ENCODE results near the gene MTCH2. TPM values are rescaled to one million over a fixed set of nuclear protein-coding genes. Genes with fewer than 3 reads are reported as not detected.
A peak's percentile ranks its signal among the peaks of the same experiment; 100 is the strongest.
"Not testable (repeated sequence)": the region's sequence is repeated elsewhere in the genome, so short reads cannot be mapped to it uniquely, and the experiment has no call there.

Gene MTCH2
- 100 to 1,000 TPM in 1 of 2 donors, 10 to 100 TPM in 1; 91.2 to 173 TPM for total RNA-seq

- Mint-ChIP-seq H3K4me3 (peak within 1 kb of the TSS; percentile 92), H3K27ac (peak within 1 kb of the TSS; percentile 94), H3K27me3 (no peaks in the 10 kb centered on the region), H3K4me1 (peaks cover 3% of the 10 kb centered on the region), H3K9me3 (no peaks in the 10 kb centered on the region), H3K36me3 (ENCODE audit: low read depth) (peaks cover 42% of the 10 kb centered on the region)
- peak; percentile 89 for ATAC-seq (replicated peaks)
Observed at GRCh38 chr11:47642099-47642855, at the start of gene MTCH2. Gene MTCH2 (minus strand): TSS chr11:47642559. CDS start chr11:47642465, 94 bp downstream.

GRCh38 chr11:47691979-47692378 lies 49.6 kb upstream of the MTCH2 start:
- no peaks in the 10 kb centered on the region for H3K9me3 Mint-ChIP-seq
- no peak for ATAC-seq (replicated peaks)

GRCh38 chr11:47689480-47689879 lies 47.1 kb upstream of the MTCH2 start:
- Mint-ChIP-seq H3K4me3 (no peak overlapping the region), H3K9me3 (no peaks in the 10 kb centered on the region), H3K27me3 (no peaks in the 10 kb centered on the region), H3K27ac (no peak overlapping the region), H3K4me1 (no peaks in the 10 kb centered on the region), H3K36me3 (ENCODE audit: low read depth) (no peaks in the 10 kb centered on the region)
- no peak for ATAC-seq (replicated peaks)

More at GRCh38 chr11:47691979-47692378, 49.6 kb upstream of the MTCH2 start:
- no peak overlapping the region for H3K27ac Mint-ChIP-seq
- H3K4me1 Mint-ChIP-seq = no peaks in the 10 kb centered on the region
- H3K4me3 Mint-ChIP-seq = no peak overlapping the region
- H3K36me3 Mint-ChIP-seq (ENCODE audit: low read depth) = no peaks in the 10 kb centered on the region
- no peaks in the 10 kb centered on the region for H3K27me3 Mint-ChIP-seq

GRCh38 chr11:47688991-47689390 lies 46.6 kb upstream of the MTCH2 start:
- no peak for ATAC-seq (replicated peaks)
- no peak overlapping the region for H3K4me3 Mint-ChIP-seq
- H3K27me3 Mint-ChIP-seq = no peaks in the 10 kb centered on the region
- H3K9me3 Mint-ChIP-seq = no peaks in the 10 kb centered on the region
- no peaks in the 10 kb centered on the region for H3K4me1 Mint-ChIP-seq
- H3K27ac Mint-ChIP-seq = no peak overlapping the region
- H3K36me3 Mint-ChIP-seq (ENCODE audit: low read depth) = no peaks in the 10 kb centered on the region

GRCh38 chr11:47688111-47688510 lies 45.8 kb upstream of the MTCH2 start:
- Mint-ChIP-seq H3K36me3 (ENCODE audit: low read depth) (no peaks in the 10 kb centered on the region), H3K27me3 (no peaks in the 10 kb centered on the region), H3K4me1 (no peaks in the 10 kb centered on the region), H3K9me3 (no peaks in the 10 kb centered on the region), H3K4me3 (no peak overlapping the region), H3K27ac (no peak overlapping the region)
- no peak for ATAC-seq (replicated peaks)

- H3K36me3 Mint-ChIP-seq (ENCODE audit: low read depth); H3K4me3 Mint-ChIP-seq; H3K4me1 Mint-ChIP-seq; H3K27ac Mint-ChIP-seq; H3K9me3 Mint-ChIP-seq; H3K27me3 Mint-ChIP-seq; ATAC-seq (replicated peaks): not testable (repeated sequence)
Observed at GRCh38 chr11:47686704-47687103, 44.3 kb upstream of the MTCH2 start.

GRCh38 chr11:47686151-47686550 lies 43.8 kb upstream of the MTCH2 start:
- no peaks in the 10 kb centered on the region for H3K9me3 Mint-ChIP-seq
- no peaks in the 10 kb centered on the region for H3K36me3 Mint-ChIP-seq (ENCODE audit: low read depth)
- H3K4me3 Mint-ChIP-seq = no peak overlapping the region
- no peaks in the 10 kb centered on the region for H3K27me3 Mint-ChIP-seq
- ATAC-seq (replicated peaks) = no peak
- H3K4me1 Mint-ChIP-seq = no peaks in the 10 kb centered on the region
- no peak overlapping the region for H3K27ac Mint-ChIP-seq

GRCh38 chr11:47675851-47676250 lies 33.5 kb upstream of the MTCH2 start:
- Mint-ChIP-seq H3K9me3 (no peaks in the 10 kb centered on the region), H3K27ac (no peak overlapping the region), H3K4me1 (no peaks in the 10 kb centered on the region), H3K27me3 (no peaks in the 10 kb centered on the region), H3K4me3 (no peak overlapping the region), H3K36me3 (ENCODE audit: low read depth) (no peaks in the 10 kb centered on the region)
- no peak for ATAC-seq (replicated peaks)

- no peaks in the 10 kb centered on the region for H3K9me3 Mint-ChIP-seq
- no peak overlapping the region for H3K4me3 Mint-ChIP-seq
- ATAC-seq (replicated peaks) = no peak
Observed at GRCh38 chr11:47672283-47672730, 29.9 kb upstream of the MTCH2 start.

GRCh38 chr11:47669856-47670255 lies 27.5 kb upstream of the MTCH2 start:
- no peak for ATAC-seq (replicated peaks)
- no peak overlapping the region for H3K4me3 Mint-ChIP-seq
- no peaks in the 10 kb centered on the region for H3K36me3 Mint-ChIP-seq (ENCODE audit: low read depth)
- no peaks in the 10 kb centered on the region for H3K4me1 Mint-ChIP-seq
- H3K27ac Mint-ChIP-seq = no peak overlapping the region
- H3K9me3 Mint-ChIP-seq = no peaks in the 10 kb centered on the region
- H3K27me3 Mint-ChIP-seq = no peaks in the 10 kb centered on the region

More at GRCh38 chr11:47672283-47672730, 29.9 kb upstream of the MTCH2 start:
- H3K4me1 Mint-ChIP-seq = no peaks in the 10 kb centered on the region
- no peak overlapping the region for H3K27ac Mint-ChIP-seq
- H3K27me3 Mint-ChIP-seq = no peaks in the 10 kb centered on the region
- no peaks in the 10 kb centered on the region for H3K36me3 Mint-ChIP-seq (ENCODE audit: low read depth)

- H3K4me3 Mint-ChIP-seq = no peak overlapping the region
- H3K4me1 Mint-ChIP-seq = no peaks in the 10 kb centered on the region
- no peak for ATAC-seq (replicated peaks)
- no peak overlapping the region for H3K27ac Mint-ChIP-seq
- no peaks in the 10 kb centered on the region for H3K27me3 Mint-ChIP-seq
- no peaks in the 10 kb centered on the region for H3K36me3 Mint-ChIP-seq (ENCODE audit: low read depth)
- H3K9me3 Mint-ChIP-seq = no peaks in the 10 kb centered on the region
Observed at GRCh38 chr11:47668665-47669064, 26.3 kb upstream of the MTCH2 start.

GRCh38 chr11:47667555-47667954 lies 25.2 kb upstream of the MTCH2 start:
- Mint-ChIP-seq H3K4me1 (no peaks in the 10 kb centered on the region), H3K9me3 (no peaks in the 10 kb centered on the region), H3K27ac (peak overlapping the region; percentile 36), H3K27me3 (no peaks in the 10 kb centered on the region), H3K4me3 (no peak overlapping the region), H3K36me3 (ENCODE audit: low read depth) (no peaks in the 10 kb centered on the region)
- ATAC-seq (replicated peaks) = no peak

- no peaks in the 10 kb centered on the region for H3K27me3 Mint-ChIP-seq
Observed at GRCh38 chr11:47667135-47667534, 24.8 kb upstream of the MTCH2 start.

GRCh38 chr11:47664936-47665335 lies 22.6 kb upstream of the MTCH2 start:
- not testable (repeated sequence) for H3K9me3 Mint-ChIP-seq; H3K27ac Mint-ChIP-seq; H3K36me3 Mint-ChIP-seq (ENCODE audit: low read depth); H3K27me3 Mint-ChIP-seq; H3K4me1 Mint-ChIP-seq
- peak overlapping the region; percentile 32 for H3K4me3 Mint-ChIP-seq
- peak; percentile 36 for ATAC-seq (replicated peaks)

More at GRCh38 chr11:47667135-47667534, 24.8 kb upstream of the MTCH2 start:
- H3K4me1 Mint-ChIP-seq = no peaks in the 10 kb centered on the region
- no peak overlapping the region for H3K4me3 Mint-ChIP-seq
- no peaks in the 10 kb centered on the region for H3K9me3 Mint-ChIP-seq
- H3K27ac Mint-ChIP-seq = peak overlapping the region; percentile 36
- H3K36me3 Mint-ChIP-seq (ENCODE audit: low read depth) = no peaks in the 10 kb centered on the region
- no peak for ATAC-seq (replicated peaks)

- Mint-ChIP-seq H3K27ac (no peak overlapping the region), H3K36me3 (ENCODE audit: low read depth) (no peaks in the 10 kb centered on the region), H3K9me3 (no peaks in the 10 kb centered on the region), H3K4me3 (no peak overlapping the region), H3K4me1 (no peaks in the 10 kb centered on the region), H3K27me3 (peaks cover 3% of the 10 kb centered on the region)
- ATAC-seq (replicated peaks) = no peak
Observed at GRCh38 chr11:47661245-47661644, 18.9 kb upstream of the MTCH2 start.
